GM21526 (cell line): ENCODE data around the gene PPP2R5E.

Experiments
- ATAC-seq: cut with Tn5 transposase; IDR thresholded peaks from one replicate; pipeline ENCODE4 v1.9.1; 2021; ENCODE audit warnings: moderate library complexity; ENCODE audit not compliant: unreplicated experiment, low FRiP score

The PPP2R5E gene

DNA sequence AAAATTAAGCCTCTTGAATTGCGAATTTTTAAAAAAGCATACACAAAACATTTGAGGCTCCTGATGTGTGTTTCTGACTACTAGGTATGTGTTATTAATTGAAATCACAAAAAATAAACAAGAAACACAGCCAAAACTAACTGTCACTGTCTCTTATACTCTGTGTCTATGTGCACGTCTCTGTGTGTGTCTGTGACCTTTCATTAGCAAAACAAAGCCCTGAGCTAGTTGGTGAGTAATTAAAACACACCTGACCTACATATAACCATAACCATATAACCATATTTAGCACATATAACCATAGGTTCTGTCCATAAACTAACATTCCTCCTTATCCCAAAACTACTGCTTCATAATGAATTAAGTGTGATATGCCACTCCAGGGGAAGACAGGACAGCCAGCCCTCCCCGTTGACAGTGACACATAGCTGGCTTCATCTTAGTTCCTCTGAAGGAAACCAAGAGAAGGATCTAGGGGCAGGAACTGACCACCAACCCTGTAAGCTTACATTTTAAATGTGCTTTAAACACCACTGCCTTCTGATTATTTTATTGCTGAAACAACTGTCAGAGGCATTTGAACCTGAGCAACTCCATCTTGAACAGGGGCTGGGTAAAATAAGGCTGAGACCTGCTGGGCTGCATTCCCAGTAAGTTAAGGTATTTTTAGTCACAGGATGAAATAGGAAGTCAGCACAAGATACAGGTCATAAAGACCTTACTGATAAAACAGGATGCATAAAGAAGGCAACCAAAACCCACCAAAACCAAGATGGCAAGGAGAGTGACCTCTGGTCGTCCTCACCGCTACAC, 106.7 kb downstream of the PPP2R5E start:
- no peak for ATAC-seq

DNA sequence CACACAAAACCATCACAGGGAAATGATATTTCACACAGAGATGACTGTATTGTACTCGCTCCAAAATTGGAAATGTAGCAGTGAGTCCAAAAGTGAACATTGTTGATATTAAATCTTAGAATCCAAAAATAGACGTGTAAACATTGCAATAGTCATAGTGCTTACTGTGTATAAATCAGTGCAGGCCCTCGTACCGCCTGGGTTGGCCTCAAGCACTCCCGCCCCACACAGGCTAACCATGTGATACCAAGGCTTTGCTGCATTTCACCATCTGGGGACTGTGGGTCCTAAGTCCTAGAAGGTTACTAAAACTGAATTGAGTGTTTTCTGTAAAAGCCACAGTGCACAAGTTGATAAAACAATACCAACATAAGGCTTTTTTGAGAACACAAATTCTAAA, 107.3 kb downstream of the PPP2R5E start:
- ATAC-seq = no peak

DNA sequence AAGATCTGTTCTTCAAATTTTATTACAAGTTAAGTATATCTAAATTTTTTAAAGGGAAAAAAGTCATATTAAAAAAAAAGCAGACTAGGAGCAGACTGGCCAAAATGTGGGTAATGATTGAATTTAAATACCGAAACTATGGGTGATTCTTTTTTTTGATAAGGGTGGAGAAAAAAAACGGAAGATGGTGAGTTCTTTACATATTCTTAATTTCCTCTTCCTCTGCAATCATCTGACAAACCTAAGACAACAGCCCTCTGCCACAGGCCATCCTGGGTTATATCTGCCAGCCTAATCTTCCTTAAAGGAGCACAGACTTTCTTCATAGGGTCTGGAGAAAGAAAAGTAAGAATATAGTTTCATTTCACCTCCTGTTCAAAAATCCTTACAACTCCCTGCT, 108.0 kb downstream of the PPP2R5E start:
- no peak for ATAC-seq

GRCh38 chr14:63432888-63433552, 110.2 kb downstream of the PPP2R5E start:
- no peak for ATAC-seq

- ATAC-seq = no peak
Observed at GRCh38 chr14:63432228-63432627, 110.9 kb downstream of the PPP2R5E start.

DNA sequence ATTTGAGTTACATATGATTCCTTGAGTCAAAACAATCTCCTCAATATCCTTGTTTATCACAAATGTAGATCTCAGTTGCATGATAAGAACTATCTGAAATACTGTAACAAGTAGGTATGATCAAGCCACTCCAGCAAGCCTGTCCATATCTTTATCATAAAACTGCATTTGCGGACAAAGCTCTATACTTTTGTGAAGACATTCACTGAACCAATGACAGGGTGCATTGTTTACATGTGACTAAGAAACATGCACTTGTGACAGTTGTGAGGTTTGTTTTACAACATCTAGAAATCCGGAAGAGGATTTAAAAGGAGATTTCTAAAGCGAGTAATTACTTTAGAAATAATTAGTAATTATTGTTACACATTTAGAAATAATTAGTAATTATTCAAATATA, 111.7 kb downstream of the PPP2R5E start:
- no peak for ATAC-seq

DNA sequence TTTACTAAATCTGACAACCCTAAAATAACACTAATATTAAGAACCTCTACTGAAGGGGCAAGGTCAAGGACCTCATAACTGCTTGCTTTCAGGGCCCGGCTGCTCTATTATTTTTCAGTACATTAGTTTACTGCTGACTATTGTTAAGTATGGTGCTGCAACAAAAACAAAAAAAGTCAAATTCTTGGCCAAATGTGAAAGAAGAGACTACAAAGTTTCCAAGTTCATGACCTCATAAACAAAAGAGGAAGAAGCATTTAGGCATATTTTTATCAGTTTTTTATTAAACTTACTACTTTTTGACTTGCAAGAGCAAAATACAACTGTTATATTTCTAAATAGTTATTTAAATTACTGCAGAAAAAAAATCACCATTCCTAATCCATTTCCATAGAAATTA, 114.7 kb downstream of the PPP2R5E start:
- ATAC-seq = no peak

- ATAC-seq = no peak
Observed at GRCh38 chr14:63426838-63427352, 116.3 kb downstream of the PPP2R5E start.

DNA sequence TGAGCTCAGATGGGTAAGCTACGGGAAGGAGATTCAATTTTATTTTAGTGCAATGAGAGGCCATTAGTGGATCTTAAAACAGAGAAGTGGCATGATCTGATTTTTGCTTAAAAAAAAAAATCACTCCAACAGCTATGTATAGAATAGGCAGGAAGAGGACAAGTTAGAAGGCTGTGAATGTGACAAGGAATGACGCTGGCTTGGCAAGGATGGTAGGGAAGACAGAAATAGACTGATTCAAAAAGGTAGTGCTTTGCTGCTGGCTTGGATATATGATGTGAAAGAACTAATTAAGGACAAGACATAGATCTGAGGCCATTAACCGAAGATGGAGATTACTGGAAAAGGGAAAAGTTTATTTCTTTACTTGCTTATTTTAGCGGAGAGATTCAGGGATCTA, 119.3 kb downstream of the PPP2R5E start:
- no peak for ATAC-seq

GRCh38 chr14:63423381-63423780, 119.8 kb downstream of the PPP2R5E start:
- no peak for ATAC-seq

DNA sequence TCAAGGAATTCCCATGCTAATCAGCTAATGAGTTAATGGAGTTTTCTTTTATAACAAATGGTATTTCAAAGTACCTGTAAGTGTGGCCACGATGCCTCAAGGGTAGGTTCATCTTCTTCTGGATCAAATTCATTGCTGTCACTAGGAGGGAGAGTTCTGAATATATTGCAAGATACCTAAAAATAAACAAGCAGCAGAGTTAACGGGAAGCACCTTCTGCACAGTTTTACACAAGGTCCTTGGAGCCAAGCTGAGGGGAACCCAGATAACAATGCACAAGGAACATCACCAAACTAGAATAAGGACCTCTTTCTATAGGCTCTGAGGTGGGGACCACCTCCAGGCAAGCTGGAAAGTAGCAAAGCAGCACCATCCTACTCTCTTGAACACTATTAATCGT, 121.3 kb downstream of the PPP2R5E start:
- ATAC-seq = no peak

DNA sequence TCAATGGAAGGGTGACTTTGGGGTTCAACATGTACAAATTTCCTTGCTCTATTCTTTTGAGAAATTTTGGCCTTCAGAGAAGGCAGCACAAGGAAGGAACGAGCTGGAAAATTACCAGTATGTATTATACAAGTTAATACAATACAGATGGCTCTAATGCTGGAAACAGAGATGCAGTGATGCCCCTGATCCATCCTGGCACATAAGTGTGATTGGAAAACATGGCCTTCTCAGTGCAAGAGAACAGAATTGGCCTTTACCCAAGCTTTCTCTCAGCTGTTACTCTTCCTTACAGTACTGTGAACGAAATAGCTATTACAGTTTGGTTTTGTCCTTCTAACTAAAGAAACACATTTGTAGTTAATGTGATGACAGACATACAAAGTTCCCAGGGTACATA, 122.0 kb downstream of the PPP2R5E start:
- ATAC-seq = no peak

DNA sequence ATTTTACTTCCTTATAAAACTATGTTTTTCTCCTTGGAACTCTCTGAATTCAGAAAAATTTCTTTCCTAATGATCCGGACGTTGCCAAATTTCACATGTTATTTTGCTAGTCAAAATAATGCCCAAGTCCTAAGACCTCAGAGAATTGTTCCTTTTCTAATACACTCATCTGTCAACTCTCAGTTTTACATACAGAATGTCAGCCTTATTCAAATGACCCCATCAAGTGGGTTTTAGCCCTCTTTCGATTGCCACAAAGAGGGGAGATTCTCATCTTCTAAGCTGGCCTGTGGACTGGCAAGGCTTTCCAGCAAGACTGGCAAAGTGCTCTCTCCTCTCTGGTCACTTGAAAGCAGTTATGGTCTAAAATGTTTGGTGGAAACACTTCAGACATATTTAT, 125.2 kb downstream of the PPP2R5E start:
- ATAC-seq = no peak

- ATAC-seq = no peak
Observed at GRCh38 chr14:63413009-63413408, 130.2 kb downstream of the PPP2R5E start.

GRCh38 chr14:63406333-63406732, 136.8 kb downstream of the PPP2R5E start:
- no peak for ATAC-seq

- ATAC-seq = no peak
Observed at GRCh38 chr14:63405715-63406114, 137.5 kb downstream of the PPP2R5E start.

GRCh38 chr14:63404906-63405305, 138.3 kb downstream of the PPP2R5E start:
- ATAC-seq = no peak

GRCh38 chr14:63401646-63402045, 141.5 kb downstream of the PPP2R5E start:
- no peak for ATAC-seq

DNA sequence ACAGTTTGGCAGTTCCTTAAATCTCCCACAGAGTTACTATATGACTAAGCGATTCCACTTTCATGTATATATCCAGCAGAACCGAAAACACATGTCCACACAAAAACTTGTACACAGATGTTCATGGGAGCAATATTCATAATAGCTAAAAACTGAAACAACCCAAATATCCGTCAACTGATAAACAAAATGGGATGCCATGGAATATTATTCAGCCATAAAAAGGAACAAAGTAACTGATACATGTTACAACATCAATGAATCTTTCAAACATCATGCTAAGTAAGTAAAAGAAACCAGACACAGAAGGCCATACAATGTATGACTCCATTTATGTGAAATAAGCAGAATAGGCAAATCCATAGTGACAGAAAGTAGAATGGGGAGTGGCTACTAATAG, 144.2 kb downstream of the PPP2R5E start:
- ATAC-seq = no peak

DNA sequence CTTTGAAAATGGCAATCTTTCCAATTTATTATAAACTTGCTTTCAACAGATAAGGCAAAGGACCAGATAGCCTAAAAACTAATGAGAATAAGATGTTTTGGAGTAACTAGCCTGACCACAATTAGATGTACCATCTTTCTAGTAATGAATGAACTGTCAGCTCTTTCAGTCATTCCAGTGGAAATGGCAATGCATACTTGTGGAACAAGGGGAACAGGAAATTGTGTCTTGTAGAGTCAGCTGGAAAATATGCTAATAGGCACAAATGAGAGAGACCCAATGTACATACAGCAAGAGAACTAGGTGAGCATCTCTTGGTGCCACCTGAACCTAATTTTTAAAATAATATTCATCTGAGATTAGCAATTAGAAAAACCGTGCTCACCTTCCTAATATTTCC, 148.3 kb downstream of the PPP2R5E start:
- ATAC-seq = no peak

GRCh38 chr14:63394432-63394831, 148.7 kb downstream of the PPP2R5E start:
- no peak for ATAC-seq

GRCh38 chr14:63393012-63393411, 150.2 kb downstream of the PPP2R5E start:
- no peak for ATAC-seq
